ENCODE data around the gene ARSG. TPM values are rescaled to one million over a fixed set of nuclear protein-coding genes. Genes with fewer than 3 reads are reported as not detected.

ARSG gene
- total and polyA plus RNA-seq, 2 donors (not counting 3 experiments of a cell fraction or from before 2014, with no cell fraction given), result 3.9 to 7.0 TPM

DNA sequence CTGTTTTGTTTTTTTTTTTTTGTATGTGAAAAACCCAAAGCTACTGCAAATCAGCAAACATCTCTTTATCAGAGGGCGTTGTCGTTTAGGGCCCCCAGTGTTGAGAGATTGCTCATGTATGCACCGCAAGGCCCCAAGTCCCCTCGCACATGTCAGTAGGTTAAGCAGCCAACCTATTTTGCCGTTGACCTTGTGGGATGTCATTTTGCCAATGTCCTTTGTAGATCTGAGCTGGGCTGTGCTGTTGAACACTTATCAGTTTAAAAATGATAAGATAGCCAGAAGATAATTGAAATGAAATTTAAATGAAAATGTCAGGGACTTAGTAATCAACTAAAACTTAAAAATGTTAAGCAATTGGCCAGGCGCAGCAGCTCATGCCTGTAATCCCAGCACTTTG is 26.2 kb downstream of the ARSG start:
- Histone ChIP-seq H3K79me2 (ENCODE audit: control insufficient read depth, insufficient read depth, low read length) (no peaks in the 10 kb centered on the region), H3K9ac (replicated peaks; ENCODE audit: extremely low read depth, insufficient read depth, low read length) (no peak overlapping the region), H3K27ac (ENCODE audit: insufficient read depth, low read depth, low read length) (no peak overlapping the region), H3K4me1 (ENCODE audit: control insufficient read depth, extremely low read depth, insufficient read depth, low read length) (peaks cover 4% of the 10 kb centered on the region), H2AFZ (ENCODE audit: low read depth, low read length) (no peak overlapping the region), H3K9me1 (replicated peaks; ENCODE audit: control insufficient read depth, extremely low read depth, insufficient read depth, low read length) (no peaks in the 10 kb centered on the region), H3K36me3 (ENCODE audit: control insufficient read depth in 2 of 2, extremely low read depth in 1 of 2, insufficient read depth in 2 of 2, low read length in 2 of 2) (no peaks in the 10 kb centered on the region), H3K4me2 (ENCODE audit: insufficient read depth, low read length) (no peak overlapping the region), H3K27me3 (ENCODE audit: control insufficient read depth in 2 of 2, insufficient read depth in 2 of 2, low read length in 2 of 2) (no peaks in the 10 kb centered on the region), H3K9me3 (replicated peaks; ENCODE audit: control insufficient read depth, insufficient read depth, low read length) (no peaks in the 10 kb centered on the region), H4K20me1 (replicated peaks; ENCODE audit: control insufficient read depth, extremely low read depth, insufficient read depth, low read length) (no peaks in the 10 kb centered on the region), H3K4me3 (replicated peaks in 1 of 3; ENCODE audit: insufficient read depth in 1 of 3, low read depth in 1 of 3, low read length in 3 of 3) (no peak overlapping the region)
- FAIRE-seq, result no peak
- TF ChIP-seq CTCF (IDR thresholded peaks at IDR 0.05; ENCODE audit: extremely low read depth in 1 of 2, insufficient read depth in 1 of 2, low read depth in 1 of 2, low read length in 2 of 2) (no peak), POLR2AphosphoS5 (IDR thresholded peaks at IDR 0.05; ENCODE audit: insufficient read depth, low read depth, low read length) (no peak), JUN (IDR thresholded peaks at IDR 0.05; ENCODE audit: borderline replicate concordance, insufficient read depth, insufficient read length, low read depth) (no peak), POLR2A (IDR thresholded peaks at IDR 0.05; ENCODE audit: low read depth, low read length) (no peak), GATA2 (IDR thresholded peaks at IDR 0.05; ENCODE audit: insufficient read depth, insufficient read length, low read depth, low read length) (no peak), EZH2 (IDR thresholded peaks at IDR 0.05; ENCODE audit: borderline replicate concordance, low read depth, low read length, severe bottlenecking) (no peak), FOS (IDR thresholded peaks at IDR 0.05; ENCODE audit: borderline replicate concordance, insufficient read depth, low read length) (no peak), MYC (IDR thresholded peaks at IDR 0.05; ENCODE audit: low read depth, low read length) (no peak)
- TF ChIP-seq, protein P1, sequence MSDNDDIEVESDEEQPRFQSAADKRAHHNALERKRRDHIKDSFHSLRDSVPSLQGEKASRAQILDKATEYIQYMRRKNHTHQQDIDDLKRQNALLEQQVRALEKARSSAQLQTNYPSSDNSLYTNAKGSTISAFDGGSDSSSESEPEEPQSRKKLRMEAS (IDR thresholded peaks at IDR 0.05; ENCODE audit: insufficient read depth, insufficient read length), result no peak
- ChIA-PET CTCF (interaction anchor here (1.4 kb wide), 2 partner anchors 13 to 81 kb away, joined by 4 to 6 read pairs; no protein-coding TSS in a partner anchor), POLR2A (no interaction called here)
- dilution Hi-C loops (cut with MboI; ENCODE audit: extremely low pct_ligation_motif_present, low sequenced_read_pairs), result no loop called here
- intact Hi-C loops (cut with micrococcal nuclease), result no loop called here
- BruUV-seq (replicated peaks), result no TSS peak
- DNase-seq (ENCODE audit: low read depth, low spot score), result no peak
